CD14-positive monocyte (primary cell): ENCODE results near the gene SH3RF3. TPM values are rescaled to one million over a fixed set of nuclear protein-coding genes. Genes with fewer than 3 reads are reported as not detected.
A peak's percentile ranks its signal among the peaks of the same experiment; 100 is the strongest.

Source experiments
- DNase-seq, 3 donors: peaks; one replicate each; pipeline ENCODE4 v3.0.0-alpha.2; 2011 to 2022
- H2AFZ ChIP-seq: 2 replicates; pipeline ENCODE4 v1.6.0; 2012; ENCODE audit warnings: mild to moderate bottlenecking, low read depth, low read length, inconsistent platforms; ENCODE audit not compliant: insufficient read depth, poor library complexity, severe bottlenecking
- H3K27ac ChIP-seq, 2 donors: 1 replicate in 1 of 2; 2 replicates in 1 of 2; pipeline ENCODE4 v1.5.1; 2012 to 2013; ENCODE audit warnings: low read length in 2 of 2, control low read depth in 1 of 2, inconsistent platforms in 1 of 2, low read depth in 1 of 2, mild to moderate bottlenecking in 1 of 2
- H3K27me3 ChIP-seq, 2 donors: one replicate each; pipeline versions ENCODE4 v1.6.0 to v1.6.1; 2011 to 2013; ENCODE audit warnings: low read length in 2 of 2; ENCODE audit not compliant: control insufficient read depth in 2 of 2, insufficient read depth in 2 of 2
- H3K36me3 ChIP-seq, 2 donors: replicated peaks in 1 of 2; 1 replicate in 1 of 2; 2 replicates in 1 of 2; pipeline versions ENCODE4 v1.5.1 to v1.6.1; 2012 to 2013; ENCODE audit warnings: low read length in 2 of 2, control low read depth in 1 of 2, inconsistent platforms in 1 of 2, mild to moderate bottlenecking in 1 of 2; ENCODE audit not compliant: insufficient read depth in 2 of 2, control insufficient read depth in 1 of 2
- H3K4me1 ChIP-seq, 2 donors: 1 replicate in 1 of 2; 2 replicates in 1 of 2; pipeline versions ENCODE4 v1.5.1 to v1.6.1; 2012 to 2013; ENCODE audit warnings: low read length in 2 of 2, control low read depth in 1 of 2, inconsistent platforms in 1 of 2, mild to moderate bottlenecking in 1 of 2, moderate library complexity in 1 of 2; ENCODE audit not compliant: insufficient read depth in 2 of 2, control insufficient read depth in 1 of 2
- H3K4me2 ChIP-seq: replicated peaks from 2 replicates; pipeline ENCODE3; 2012; ENCODE audit warnings: low read length, moderate library complexity, mild to moderate bottlenecking; ENCODE audit not compliant: poor library complexity, severe bottlenecking; ENCODE audit errors: extremely low read depth
- H3K4me3 ChIP-seq, 3 experiments: fragments of 200-600 bp in 1 of 3; sonication (generic) in 1 of 3; replicated peaks in 1 of 3; 1 replicate in 2 of 3; 2 replicates in 1 of 3; pipeline ENCODE4 v1.5.1; 2011 to 2013; ENCODE audit warnings: low read length in 3 of 3, mild to moderate bottlenecking in 3 of 3, control low read depth in 2 of 3, low read depth in 2 of 3, inconsistent platforms in 1 of 3, moderate library complexity in 1 of 3
- H3K79me2 ChIP-seq: 2 replicates; pipeline ENCODE4 v1.6.0; 2012; ENCODE audit warnings: mild to moderate bottlenecking, control low read depth, inconsistent platforms, low read length, moderate library complexity; ENCODE audit not compliant: insufficient read depth
- H3K9ac ChIP-seq: 2 replicates; pipeline ENCODE4 v1.6.0; 2017; ENCODE audit warnings: low read length, mild to moderate bottlenecking; ENCODE audit not compliant: insufficient read depth, poor library complexity, severe bottlenecking
- H3K9me3 ChIP-seq, 2 donors: replicated peaks in 1 of 2; 1 replicate in 1 of 2; 2 replicates in 1 of 2; pipeline versions ENCODE4 v1.5.1 to v1.6.1; 2012 to 2013; ENCODE audit warnings: low read length in 2 of 2, control low read depth in 1 of 2; ENCODE audit not compliant: control insufficient read depth in 1 of 2, insufficient read depth in 1 of 2
- H4K20me1 ChIP-seq: 2 replicates; pipeline ENCODE4 v1.6.0; 2012; ENCODE audit warnings: mild to moderate bottlenecking, low read length, control low read depth, moderate library complexity; ENCODE audit not compliant: insufficient read depth
- H3K27ac Mint-ChIP-seq, 7 donors: one replicate each; pipeline ENCODE4 v1.8.0; 2020; ENCODE audit warnings: mild to moderate bottlenecking in 7 of 7, mixed read lengths in 7 of 7, moderate library complexity in 6 of 7, inconsistent platforms in 2 of 7
- H3K27me3 Mint-ChIP-seq, 3 donors: one replicate each; pipeline ENCODE4 v1.8.0; 2021 to 2022; ENCODE audit warnings: low read depth in 3 of 3, mild to moderate bottlenecking in 3 of 3, mixed read lengths in 3 of 3, moderate library complexity in 3 of 3, inconsistent platforms in 1 of 3
- H3K36me3 Mint-ChIP-seq, 2 donors: one replicate each; pipeline ENCODE4 v1.8.0; 2020; ENCODE audit warnings: mixed read lengths in 2 of 2, inconsistent platforms in 1 of 2, mild to moderate bottlenecking in 1 of 2
- H3K4me1 Mint-ChIP-seq: one replicate; pipeline ENCODE4 v1.8.0; 2020; ENCODE audit warnings: mild to moderate bottlenecking, mixed read lengths
- H3K4me3 Mint-ChIP-seq, 2 donors: one replicate each; pipeline ENCODE4 v1.8.0; 2020; ENCODE audit warnings: mild to moderate bottlenecking in 2 of 2, mixed read lengths in 2 of 2, moderate library complexity in 1 of 2
- H3K9me3 Mint-ChIP-seq, 7 donors: one replicate each; pipeline ENCODE4 v1.8.0; 2020 to 2022; ENCODE audit warnings: mixed read lengths in 7 of 7, mild to moderate bottlenecking in 6 of 7, moderate library complexity in 6 of 7, inconsistent platforms in 2 of 7
- WGBS: methylation state at CpG from one replicate; pipeline ENCODE4 v1.1.5; 2013; ENCODE audit warnings: missing lambda C conversion rate; ENCODE audit not compliant: insufficient coverage; 5-methylcytosine and 5-hydroxymethylcytosine counted together
- intact Hi-C, 2 donors: fragments of 100-400 bp; cut with micrococcal nuclease; formaldehyde crosslinking; loops; one replicate each; pipeline versions ENCODE4 v1.15.0 to v1.15.1; 2023
- polyA plus RNA-seq, 3 donors: library from polyadenylated mRNA; depleted of rRNA in 1 of 3; unstranded in 2 of 3; stranded (reverse) in 1 of 3; fragments of 300-500 nt in 2 of 3; fragments of >200 nt in 1 of 3; fragmentation: Illumina TruSeq in 2 of 3; gene quantifications; 1 replicate in 2 of 3; 2 replicates in 1 of 3; pipeline ENCODE4 v1.2.3, GENCODE V29; 2012 to 2021
- TF ChIP-seq, protein P1 (sequence below): fragments of 200-600 bp; IDR thresholded peaks from one replicate; pipeline ENCODE4 v1.8.0; 2022; ENCODE audit warnings: antibody characterized with exemption, mild to moderate bottlenecking

SH3RF3 gene
- polyA plus RNA-seq, 3 donors: 0.25 to 0.75 (median 0.34) TPM

DNA sequence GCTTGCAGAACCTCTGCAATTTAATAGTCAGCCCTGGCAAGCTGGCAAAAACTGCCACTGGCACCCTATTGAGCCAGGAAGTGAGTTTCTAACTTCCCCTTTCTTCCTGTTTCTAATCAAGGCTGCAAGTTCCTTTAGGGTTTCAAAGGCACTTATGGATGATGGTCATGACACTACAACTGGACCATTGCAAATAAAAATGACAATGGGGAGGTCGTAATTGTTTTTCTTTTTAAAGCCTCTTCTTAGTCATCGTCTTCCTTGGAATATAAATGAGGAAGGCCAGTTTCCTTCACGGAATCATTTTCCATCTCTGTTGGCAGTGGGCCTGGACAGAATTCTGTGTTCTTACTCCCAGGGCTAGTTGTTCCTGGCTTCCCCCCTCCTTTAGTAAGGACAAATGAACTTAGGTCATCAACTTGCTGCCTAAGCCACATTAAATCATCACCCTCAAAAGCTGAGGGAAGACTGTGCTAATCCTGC lies 35.8 kb downstream of the SH3RF3 start:
- intact Hi-C loops: no loop called here
- no peak overlapping the region for H3K27ac Mint-ChIP-seq

DNA sequence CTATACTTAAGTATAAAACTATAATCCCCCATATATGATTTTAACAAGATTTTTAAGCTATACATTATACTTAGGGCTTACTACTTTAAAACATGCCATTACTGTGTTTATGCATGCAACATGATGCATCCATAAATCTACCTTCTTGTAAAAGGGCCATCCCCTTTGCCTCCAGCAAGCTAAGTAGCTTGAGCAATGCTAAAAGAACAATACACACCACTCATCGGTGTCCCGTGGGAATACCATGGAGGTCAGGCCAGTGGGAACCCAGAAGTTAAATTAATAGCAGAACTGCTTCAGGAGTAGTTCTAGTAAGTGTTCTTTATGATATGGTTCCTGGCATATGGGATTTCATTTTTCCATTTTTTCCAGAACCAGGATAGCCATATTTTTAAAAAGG lies 37.8 kb downstream of the SH3RF3 start:
- Histone ChIP-seq H3K27me3 (no peaks in the 10 kb centered on the region), H4K20me1 (no peaks in the 10 kb centered on the region), H3K79me2 (no peaks in the 10 kb centered on the region), H3K4me1 (peaks cover 7 to 11% of the 10 kb centered on the region in 2 donors), H3K36me3 (no peaks in the 10 kb centered on the region), H2AFZ (no peak overlapping the region), H3K4me3 (no peak overlapping the region), H3K4me2 (no peak overlapping the region), H3K9me3 (peaks cover 0 to 2% of the 10 kb centered on the region in 2 donors), H3K27ac (no peak overlapping the region), H3K9ac (no peak overlapping the region)
- Mint-ChIP-seq H3K4me3 (no peak overlapping the region), H3K9me3 (peaks cover 0 to 3% (median 0%) of the 10 kb centered on the region in 7 donors), H3K27me3 (peaks cover 6 to 19% (median 13%) of the 10 kb centered on the region in 3 donors), H3K27ac (no peak overlapping the region), H3K4me1 (peaks cover 12% of the 10 kb centered on the region), H3K36me3 (no peaks in the 10 kb centered on the region)
- intact Hi-C loops: no loop called here
- DNase-seq: no peak
- TF ChIP-seq, protein P1, sequence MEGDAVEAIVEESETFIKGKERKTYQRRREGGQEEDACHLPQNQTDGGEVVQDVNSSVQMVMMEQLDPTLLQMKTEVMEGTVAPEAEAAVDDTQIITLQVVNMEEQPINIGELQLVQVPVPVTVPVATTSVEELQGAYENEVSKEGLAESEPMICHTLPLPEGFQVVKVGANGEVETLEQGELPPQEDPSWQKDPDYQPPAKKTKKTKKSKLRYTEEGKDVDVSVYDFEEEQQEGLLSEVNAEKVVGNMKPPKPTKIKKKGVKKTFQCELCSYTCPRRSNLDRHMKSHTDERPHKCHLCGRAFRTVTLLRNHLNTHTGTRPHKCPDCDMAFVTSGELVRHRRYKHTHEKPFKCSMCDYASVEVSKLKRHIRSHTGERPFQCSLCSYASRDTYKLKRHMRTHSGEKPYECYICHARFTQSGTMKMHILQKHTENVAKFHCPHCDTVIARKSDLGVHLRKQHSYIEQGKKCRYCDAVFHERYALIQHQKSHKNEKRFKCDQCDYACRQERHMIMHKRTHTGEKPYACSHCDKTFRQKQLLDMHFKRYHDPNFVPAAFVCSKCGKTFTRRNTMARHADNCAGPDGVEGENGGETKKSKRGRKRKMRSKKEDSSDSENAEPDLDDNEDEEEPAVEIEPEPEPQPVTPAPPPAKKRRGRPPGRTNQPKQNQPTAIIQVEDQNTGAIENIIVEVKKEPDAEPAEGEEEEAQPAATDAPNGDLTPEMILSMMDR: no peak
- no CpG with 5 or more reads among the region's 2 CpGs for WGBS

More for the DNA sequence above, 35.8 kb downstream of the SH3RF3 start:
- Histone ChIP-seq H3K79me2 (no peaks in the 10 kb centered on the region), H3K9ac (no peak overlapping the region), H3K27me3 (no peaks in the 10 kb centered on the region), H3K36me3 (no peaks in the 10 kb centered on the region), H3K4me2 (no peak overlapping the region), H2AFZ (no peak overlapping the region), H3K4me1 (peaks cover 7 to 11% of the 10 kb centered on the region in 2 donors), H3K9me3 (peaks cover 0 to 2% of the 10 kb centered on the region in 2 donors), H4K20me1 (no peaks in the 10 kb centered on the region), H3K4me3 (no peak overlapping the region), H3K27ac (no peak overlapping the region)
- peaks cover 15% of the 10 kb centered on the region for H3K4me1 Mint-ChIP-seq
- no peaks in the 10 kb centered on the region for H3K36me3 Mint-ChIP-seq
- no peak overlapping the region for H3K4me3 Mint-ChIP-seq
- peak; percentile 27 to 54 (median 33) for DNase-seq
- TF ChIP-seq, protein P1: no peak
- 100% methylated on average over 2 of the region's 3 CpGs for WGBS
- peaks cover 0 to 2% (median 0%) of the 10 kb centered on the region in 7 donors for H3K9me3 Mint-ChIP-seq
- peaks cover 3 to 7% (median 3%) of the 10 kb centered on the region in 3 donors for H3K27me3 Mint-ChIP-seq
